ENCODE measurements around the gene HES4. TPM values are rescaled to one million over a fixed set of nuclear protein-coding genes. Genes with fewer than 3 reads are reported as not detected.
"Not testable (repeated sequence)": the region's sequence is repeated elsewhere in the genome, so short reads cannot be mapped to it uniquely, and the experiment has no call there.

The HES4 gene
- total and polyA plus RNA-seq, 2 donors (not counting 3 experiments of a cell fraction or from before 2014, with no cell fraction given), result 30.5 to 37.6 TPM

DNA sequence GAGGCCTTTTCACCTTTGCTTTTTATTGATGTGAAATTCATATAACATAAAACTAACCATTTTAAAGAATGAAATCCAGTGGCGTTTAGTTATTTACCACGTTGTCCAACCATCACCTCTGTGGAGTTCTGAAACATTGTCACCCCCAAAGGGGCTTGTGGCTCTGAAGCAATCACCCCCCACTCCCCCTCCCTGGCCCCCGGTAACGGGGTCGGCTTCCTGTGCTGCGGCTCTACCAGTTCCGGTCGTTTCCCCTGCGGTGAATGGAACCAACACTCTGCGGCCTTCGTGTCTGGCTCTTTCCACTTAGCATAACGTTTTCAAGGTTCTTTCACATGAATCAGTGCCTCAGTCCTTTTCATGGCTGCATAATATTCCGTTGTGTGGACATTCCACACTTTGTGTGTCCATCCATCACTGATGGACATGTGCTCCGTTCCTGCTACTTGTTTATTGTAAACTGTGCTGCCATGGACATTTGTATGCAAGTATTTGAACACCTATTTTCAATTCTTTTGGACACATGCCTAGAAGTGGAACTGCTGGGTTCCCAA, 11.6 kb upstream of the HES4 start:
- Histone ChIP-seq H3K4me1 (ENCODE audit: control insufficient read depth, extremely low read depth, insufficient read depth, low read length) (peaks cover 10% of the 10 kb centered on the region), H3K36me3 (ENCODE audit: control insufficient read depth in 2 of 2, extremely low read depth in 1 of 2, insufficient read depth in 2 of 2, low read length in 2 of 2) (no peaks in the 10 kb centered on the region), H3K27ac (ENCODE audit: insufficient read depth, low read depth, low read length) (no peak overlapping the region), H2AFZ (ENCODE audit: low read depth, low read length) (no peak overlapping the region), H3K27me3 (ENCODE audit: control insufficient read depth in 2 of 2, insufficient read depth in 2 of 2, low read length in 2 of 2) (no peaks in the 10 kb centered on the region), H3K9ac (replicated peaks; ENCODE audit: extremely low read depth, insufficient read depth, low read length) (no peak overlapping the region), H3K9me1 (replicated peaks; ENCODE audit: control insufficient read depth, extremely low read depth, insufficient read depth, low read length) (no peaks in the 10 kb centered on the region), H3K9me3 (replicated peaks; ENCODE audit: control insufficient read depth, insufficient read depth, low read length) (no peaks in the 10 kb centered on the region), H3K4me3 (replicated peaks in 1 of 3; ENCODE audit: insufficient read depth in 1 of 3, low read depth in 1 of 3, low read length in 3 of 3) (no peak overlapping the region), H4K20me1 (replicated peaks; ENCODE audit: control insufficient read depth, extremely low read depth, insufficient read depth, low read length) (no peaks in the 10 kb centered on the region), H3K4me2 (ENCODE audit: insufficient read depth, low read length) (no peak overlapping the region), H3K79me2 (ENCODE audit: control insufficient read depth, insufficient read depth, low read length) (no peaks in the 10 kb centered on the region)
- no TSS peak for BruUV-seq (replicated peaks)
- DNase-seq (ENCODE audit: low read depth, low spot score) (no peak), FAIRE-seq (no peak)
- dilution Hi-C loops (cut with MboI; ENCODE audit: extremely low pct_ligation_motif_present, low sequenced_read_pairs), result no loop called here
- POLR2A ChIA-PET, result no interaction called here
- CTCF ChIA-PET, result no interaction called here
- no peak for TF ChIP-seq JUN (IDR thresholded peaks at IDR 0.05; ENCODE audit: borderline replicate concordance, insufficient read depth, insufficient read length, low read depth)
- no peak for TF ChIP-seq POLR2A (IDR thresholded peaks at IDR 0.05; ENCODE audit: low read depth, low read length)
- TF ChIP-seq POLR2AphosphoS5 (IDR thresholded peaks at IDR 0.05; ENCODE audit: insufficient read depth, low read depth, low read length), result no peak
- TF ChIP-seq EZH2 (IDR thresholded peaks at IDR 0.05; ENCODE audit: borderline replicate concordance, low read depth, low read length, severe bottlenecking), result no peak
- no peak for TF ChIP-seq MYC (IDR thresholded peaks at IDR 0.05; ENCODE audit: low read depth, low read length)
- no peak for TF ChIP-seq FOS (IDR thresholded peaks at IDR 0.05; ENCODE audit: borderline replicate concordance, insufficient read depth, low read length)
- TF ChIP-seq, protein P1, sequence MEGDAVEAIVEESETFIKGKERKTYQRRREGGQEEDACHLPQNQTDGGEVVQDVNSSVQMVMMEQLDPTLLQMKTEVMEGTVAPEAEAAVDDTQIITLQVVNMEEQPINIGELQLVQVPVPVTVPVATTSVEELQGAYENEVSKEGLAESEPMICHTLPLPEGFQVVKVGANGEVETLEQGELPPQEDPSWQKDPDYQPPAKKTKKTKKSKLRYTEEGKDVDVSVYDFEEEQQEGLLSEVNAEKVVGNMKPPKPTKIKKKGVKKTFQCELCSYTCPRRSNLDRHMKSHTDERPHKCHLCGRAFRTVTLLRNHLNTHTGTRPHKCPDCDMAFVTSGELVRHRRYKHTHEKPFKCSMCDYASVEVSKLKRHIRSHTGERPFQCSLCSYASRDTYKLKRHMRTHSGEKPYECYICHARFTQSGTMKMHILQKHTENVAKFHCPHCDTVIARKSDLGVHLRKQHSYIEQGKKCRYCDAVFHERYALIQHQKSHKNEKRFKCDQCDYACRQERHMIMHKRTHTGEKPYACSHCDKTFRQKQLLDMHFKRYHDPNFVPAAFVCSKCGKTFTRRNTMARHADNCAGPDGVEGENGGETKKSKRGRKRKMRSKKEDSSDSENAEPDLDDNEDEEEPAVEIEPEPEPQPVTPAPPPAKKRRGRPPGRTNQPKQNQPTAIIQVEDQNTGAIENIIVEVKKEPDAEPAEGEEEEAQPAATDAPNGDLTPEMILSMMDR (IDR thresholded peaks at IDR 0.05; ENCODE audit: extremely low read depth in 1 of 2, insufficient read depth in 1 of 2, low read depth in 1 of 2, low read length in 2 of 2), result no peak
- TF ChIP-seq, protein P2, sequence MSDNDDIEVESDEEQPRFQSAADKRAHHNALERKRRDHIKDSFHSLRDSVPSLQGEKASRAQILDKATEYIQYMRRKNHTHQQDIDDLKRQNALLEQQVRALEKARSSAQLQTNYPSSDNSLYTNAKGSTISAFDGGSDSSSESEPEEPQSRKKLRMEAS (IDR thresholded peaks at IDR 0.05; ENCODE audit: insufficient read depth, insufficient read length), result no peak
- intact Hi-C loops (cut with micrococcal nuclease), result loop anchor here (5.0 kb wide), 1 partner anchor 261 kb away; the partner anchor contains the start of gene UBE2J2

DNA sequence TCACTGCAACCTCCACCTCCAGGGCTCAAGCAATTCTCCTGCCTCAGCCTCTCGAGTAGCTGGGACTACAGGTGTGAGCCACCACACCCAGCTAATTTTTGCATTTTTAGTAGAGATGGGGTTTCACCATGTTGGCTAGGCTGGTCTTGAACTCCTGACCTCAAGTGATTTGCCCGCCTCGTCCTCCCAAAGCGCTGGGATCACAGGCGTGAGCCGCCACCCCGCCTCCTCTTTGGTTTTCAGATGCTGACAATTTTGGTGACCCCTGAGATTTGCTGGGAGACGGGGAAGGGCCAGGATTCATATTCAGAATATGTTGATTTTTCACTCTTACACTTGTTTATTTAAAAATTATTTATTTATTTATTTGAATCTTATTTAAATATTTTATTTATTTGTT, 10.2 kb upstream of the HES4 start:
- H3K4me3 ChIP-seq (replicated peaks in 1 of 3; ENCODE audit: insufficient read depth in 1 of 3, low read depth in 1 of 3, low read length in 3 of 3); FAIRE-seq; H3K27me3 ChIP-seq (ENCODE audit: control insufficient read depth in 2 of 2, insufficient read depth in 2 of 2, low read length in 2 of 2); CTCF ChIA-PET; H3K79me2 ChIP-seq (ENCODE audit: control insufficient read depth, insufficient read depth, low read length); H3K36me3 ChIP-seq (ENCODE audit: control insufficient read depth in 2 of 2, extremely low read depth in 1 of 2, insufficient read depth in 2 of 2, low read length in 2 of 2); dilution Hi-C loops (cut with MboI; ENCODE audit: extremely low pct_ligation_motif_present, low sequenced_read_pairs); H3K9me3 ChIP-seq (replicated peaks; ENCODE audit: control insufficient read depth, insufficient read depth, low read length); H3K27ac ChIP-seq (ENCODE audit: insufficient read depth, low read depth, low read length); POLR2A ChIA-PET; H2AFZ ChIP-seq (ENCODE audit: low read depth, low read length); H3K4me2 ChIP-seq (ENCODE audit: insufficient read depth, low read length); DNase-seq (ENCODE audit: low read depth, low spot score); BruUV-seq (replicated peaks); H3K9me1 ChIP-seq (replicated peaks; ENCODE audit: control insufficient read depth, extremely low read depth, insufficient read depth, low read length); H3K9ac ChIP-seq (replicated peaks; ENCODE audit: extremely low read depth, insufficient read depth, low read length); H4K20me1 ChIP-seq (replicated peaks; ENCODE audit: control insufficient read depth, extremely low read depth, insufficient read depth, low read length): not testable (repeated sequence)
- peaks cover 16% of the 10 kb centered on the region for H3K4me1 ChIP-seq (ENCODE audit: control insufficient read depth, extremely low read depth, insufficient read depth, low read length)
- intact Hi-C loops (cut with micrococcal nuclease), result loop anchor here (5.0 kb wide), 1 partner anchor 262 kb away; the partner anchor contains the start of gene UBE2J2
